ELR (cell line): ENCODE results near the gene SDK1.
A peak's percentile ranks its signal among the peaks of the same experiment; 100 is the strongest.
"Not testable (repeated sequence)": the region's sequence is repeated elsewhere in the genome, so short reads cannot be mapped to it uniquely, and the experiment has no call there.

Experiments used
- DNase-seq: peaks from one replicate; pipeline ENCODE4 v3.0.0-alpha.2; 2015; ENCODE audit warnings: low read depth

SDK1 gene

GRCh38 chr7:3960050-3960763, 659.2 kb downstream of the SDK1 start:
- DNase-seq: no peak

- no peak for DNase-seq
Measured at GRCh38 chr7:3960942-3961341, 659.9 kb downstream of the SDK1 start.

DNA sequence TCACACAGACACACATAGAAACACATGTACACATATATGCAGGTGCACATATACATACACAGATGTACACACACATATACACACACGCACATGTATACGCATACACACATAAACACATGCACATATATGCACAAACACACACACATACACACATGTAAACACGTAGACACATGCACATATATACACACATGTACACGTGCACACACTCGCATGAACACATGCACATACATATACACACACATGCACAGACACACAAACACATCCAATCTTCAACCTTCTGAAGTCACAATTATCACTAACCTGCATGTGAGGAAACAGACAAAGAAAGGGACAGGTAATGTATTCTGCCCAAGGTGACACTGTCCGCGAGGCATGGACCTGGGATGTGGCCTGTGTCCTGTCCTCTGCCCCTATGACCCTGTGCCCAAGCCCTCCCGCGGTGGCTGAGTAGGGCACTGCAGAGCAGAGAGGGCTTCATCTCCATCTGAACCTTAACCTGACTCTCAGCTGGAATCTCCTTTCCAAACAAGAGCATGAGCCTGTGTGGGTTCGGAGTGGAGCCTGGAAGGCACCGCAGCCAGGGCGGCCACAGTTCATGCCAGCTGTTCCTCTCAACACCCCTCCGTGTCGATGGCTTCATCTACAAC, 660.9 kb downstream of the SDK1 start:
- no peak for DNase-seq

DNA sequence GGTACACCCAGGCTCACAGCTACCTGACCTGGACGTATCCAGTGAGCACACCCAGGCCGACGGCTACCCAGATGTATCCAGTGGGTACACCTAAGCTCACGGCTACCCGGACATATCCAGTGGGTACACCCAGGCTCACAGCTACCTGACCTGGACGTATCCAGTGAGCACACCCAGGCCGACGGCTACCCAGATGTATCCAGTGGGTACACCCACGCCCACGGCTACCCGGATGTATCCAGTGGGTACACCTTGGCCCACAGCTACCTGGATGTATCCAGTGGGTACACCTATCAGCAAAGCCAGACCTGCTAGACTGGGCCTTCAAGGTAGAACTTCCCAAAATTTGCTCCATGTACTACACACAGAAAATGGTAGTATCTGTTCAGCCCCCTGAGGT, 662.7 kb downstream of the SDK1 start:
- not testable (repeated sequence) for DNase-seq

GRCh38 chr7:3964980-3965606, 664.0 kb downstream of the SDK1 start:
- no peak for DNase-seq

GRCh38 chr7:3965794-3966395, 664.8 kb downstream of the SDK1 start:
- DNase-seq: no peak

DNA sequence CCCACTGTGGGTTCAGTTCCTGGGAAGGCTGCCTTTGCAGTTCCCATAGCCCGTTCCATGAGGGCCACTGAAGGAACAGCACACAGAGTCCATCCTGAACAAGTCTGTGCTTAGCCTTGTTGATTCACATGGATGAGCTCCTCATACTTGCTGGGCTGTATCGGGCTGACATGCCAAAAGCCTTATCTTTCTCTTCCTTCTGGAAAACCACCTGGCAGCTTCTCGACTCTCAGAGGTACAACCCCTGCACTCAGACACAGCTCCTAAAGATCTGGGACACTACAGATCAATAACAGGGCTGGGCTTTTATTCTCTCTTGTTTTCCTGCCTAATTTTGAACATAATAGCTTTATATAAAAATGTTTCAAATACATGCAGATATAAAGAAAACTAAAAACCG, 667.2 kb downstream of the SDK1 start:
- no peak for DNase-seq

DNA sequence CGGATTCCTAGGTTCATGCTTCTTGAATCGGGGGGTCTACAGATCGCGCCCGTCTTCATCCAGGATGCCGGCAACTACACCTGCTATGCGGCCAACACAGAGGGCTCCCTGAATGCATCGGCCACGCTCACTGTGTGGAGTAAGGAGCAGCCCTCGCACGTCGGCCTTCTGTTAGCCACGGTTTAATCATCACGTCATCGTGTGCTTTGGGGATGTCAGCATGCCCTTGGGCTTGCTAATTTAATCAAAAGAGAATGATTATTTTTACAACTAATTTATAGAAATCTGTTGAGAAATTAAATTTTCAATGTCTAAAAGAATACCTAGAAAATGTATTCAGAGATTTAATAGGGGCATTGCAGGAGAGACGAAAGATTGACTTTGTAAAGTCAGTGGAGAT, 668.2 kb downstream of the SDK1 start:
- DNase-seq: no peak

DNA sequence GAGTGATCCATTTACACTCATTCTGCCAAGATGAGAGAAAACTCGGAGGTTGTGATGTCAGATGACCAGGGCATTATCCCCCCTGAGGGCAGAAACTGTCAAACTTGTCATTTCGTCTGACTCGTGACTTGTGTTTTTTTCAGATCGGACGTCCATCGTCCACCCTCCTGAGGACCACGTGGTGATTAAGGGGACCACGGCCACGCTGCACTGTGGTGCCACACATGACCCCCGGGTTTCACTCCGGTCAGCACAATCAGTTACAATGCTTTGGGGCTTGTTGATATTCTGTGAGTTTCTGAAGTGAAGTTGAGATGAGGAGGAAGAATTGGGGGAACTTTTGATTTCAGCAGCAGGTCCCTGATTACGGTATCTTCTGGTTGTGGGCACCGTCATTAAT, 670.3 kb downstream of the SDK1 start:
- no peak for DNase-seq

GRCh38 chr7:3973264-3973663, 672.2 kb downstream of the SDK1 start:
- DNase-seq: no peak

GRCh38 chr7:3974329-3974728, 673.3 kb downstream of the SDK1 start:
- no peak for DNase-seq

DNA sequence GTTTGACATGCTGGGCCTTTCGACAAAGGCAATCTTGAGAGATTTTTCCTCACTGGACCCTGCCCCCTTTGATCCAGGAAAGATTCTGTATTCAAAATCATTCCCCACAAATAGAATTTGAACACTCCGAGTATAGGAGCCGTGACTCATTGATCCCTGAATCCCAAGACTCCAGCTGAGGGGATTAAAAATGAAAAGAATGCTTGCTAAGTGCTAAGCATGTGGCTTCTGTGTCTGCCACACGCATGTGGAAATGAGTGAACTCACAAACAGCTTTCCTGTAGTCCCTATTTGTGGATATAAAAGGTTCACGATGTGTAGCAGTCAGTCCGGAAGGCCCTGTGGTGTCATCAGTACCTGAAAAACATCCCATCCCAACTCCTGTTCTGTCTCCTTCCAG, 674.3 kb downstream of the SDK1 start:
- DNase-seq: no peak

- DNase-seq: no peak
Measured at GRCh38 chr7:3977391-3977790, 676.3 kb downstream of the SDK1 start.

- DNase-seq: no peak
Measured at GRCh38 chr7:3978839-3979238, 677.8 kb downstream of the SDK1 start.

DNA sequence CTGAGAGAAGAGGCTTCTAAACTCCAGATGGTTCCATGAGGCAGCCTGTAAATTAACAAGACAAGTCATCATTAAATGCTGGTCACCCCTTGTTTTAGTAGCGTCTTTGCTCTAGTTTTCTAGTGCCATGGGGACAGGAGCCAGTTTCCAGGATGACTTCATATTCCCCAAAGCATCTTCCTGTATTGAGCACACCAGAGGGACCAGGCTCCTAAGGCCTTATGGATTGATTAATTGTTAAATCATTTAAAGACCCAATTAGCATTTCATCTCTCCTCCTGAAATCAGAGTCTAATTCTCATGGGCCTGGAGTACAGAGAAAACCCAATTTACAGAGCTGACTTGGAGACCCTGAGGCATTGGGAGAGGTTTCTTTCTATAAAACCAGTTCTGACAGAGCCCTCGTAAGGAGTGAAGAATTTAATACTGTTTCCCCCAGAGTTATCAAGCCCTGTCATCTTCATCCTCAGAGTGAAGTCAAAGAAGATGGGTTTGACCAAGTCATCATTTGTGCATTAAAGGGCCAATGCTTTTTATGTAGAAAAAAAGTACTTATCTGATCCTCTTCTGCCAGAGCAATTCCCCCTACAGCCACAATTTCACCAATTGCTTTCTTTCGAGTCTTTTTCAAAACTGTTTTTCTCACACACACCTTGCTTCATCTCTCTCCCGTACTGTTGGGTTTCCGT, 678.7 kb downstream of the SDK1 start:
- no peak for DNase-seq

- DNase-seq: peak; percentile 7
Measured at GRCh38 chr7:3980300-3980643, 679.2 kb downstream of the SDK1 start.

DNA sequence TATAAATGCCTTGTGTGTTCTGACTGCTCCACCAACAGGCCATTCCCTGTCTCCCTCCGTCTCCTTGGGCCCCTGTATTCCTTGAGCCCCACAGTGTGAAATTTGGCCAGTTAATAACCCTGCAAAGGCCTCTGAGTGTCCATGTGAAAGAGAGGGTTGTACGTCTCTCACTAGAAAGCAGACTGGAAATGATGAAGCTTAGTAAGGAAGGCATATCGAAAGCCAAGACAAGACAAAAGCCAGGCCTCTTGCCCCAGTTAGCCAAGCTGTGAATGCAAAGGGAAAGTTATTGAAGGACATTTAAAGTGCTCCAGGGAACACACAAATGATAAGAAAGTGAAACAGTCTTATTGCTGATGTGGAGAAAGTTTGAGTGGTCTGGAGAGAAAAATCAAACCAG, 680.2 kb downstream of the SDK1 start:
- DNase-seq: no peak

DNA sequence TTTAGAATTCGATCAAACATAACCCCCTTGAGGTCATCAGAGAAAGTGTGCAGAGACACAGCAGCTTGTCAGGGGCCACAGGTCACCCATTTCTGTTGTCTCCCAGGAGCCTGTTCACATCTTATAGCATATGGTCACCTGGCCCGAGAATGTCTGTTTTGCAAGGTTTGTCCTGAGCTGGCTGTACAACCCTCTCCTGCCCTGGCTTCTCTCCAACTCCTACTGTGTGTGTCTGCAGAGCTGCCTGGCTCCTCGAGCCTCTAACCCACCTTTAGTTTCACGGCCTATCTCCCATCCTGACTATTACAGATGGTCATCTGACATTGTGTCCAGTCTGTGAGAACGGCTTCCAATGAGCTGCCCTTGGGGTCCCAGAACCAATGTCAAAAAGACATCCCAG, 683.4 kb downstream of the SDK1 start:
- DNase-seq: no peak

GRCh38 chr7:3986927-3987326, 685.9 kb downstream of the SDK1 start:
- DNase-seq: no peak

DNA sequence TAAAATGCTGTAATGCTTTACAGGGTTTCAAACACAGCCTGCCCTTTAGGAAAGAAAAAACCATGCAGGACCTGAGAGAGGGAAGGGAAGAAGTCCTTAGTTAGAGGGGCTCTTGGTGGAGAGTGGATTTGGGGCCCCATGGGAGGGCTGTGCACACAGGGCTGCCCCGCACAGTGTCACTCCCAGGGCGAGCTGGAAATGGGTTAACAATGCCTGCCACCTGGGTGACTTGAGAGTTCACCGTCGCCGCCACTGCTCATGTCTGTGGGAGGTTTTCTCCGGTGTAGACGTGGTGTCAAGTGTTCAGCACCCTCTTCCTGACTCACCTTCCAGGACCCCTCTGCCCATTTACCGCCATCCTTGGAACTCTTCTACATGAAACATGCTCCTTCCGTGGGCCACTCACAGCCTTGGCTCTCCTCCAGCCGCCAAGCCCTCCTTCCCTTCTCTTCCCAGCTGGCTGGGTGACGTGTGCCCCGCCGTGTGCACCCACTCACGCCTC, 686.4 kb downstream of the SDK1 start:
- DNase-seq: no peak

GRCh38 chr7:3989723-3990122, 688.7 kb downstream of the SDK1 start:
- no peak for DNase-seq

DNA sequence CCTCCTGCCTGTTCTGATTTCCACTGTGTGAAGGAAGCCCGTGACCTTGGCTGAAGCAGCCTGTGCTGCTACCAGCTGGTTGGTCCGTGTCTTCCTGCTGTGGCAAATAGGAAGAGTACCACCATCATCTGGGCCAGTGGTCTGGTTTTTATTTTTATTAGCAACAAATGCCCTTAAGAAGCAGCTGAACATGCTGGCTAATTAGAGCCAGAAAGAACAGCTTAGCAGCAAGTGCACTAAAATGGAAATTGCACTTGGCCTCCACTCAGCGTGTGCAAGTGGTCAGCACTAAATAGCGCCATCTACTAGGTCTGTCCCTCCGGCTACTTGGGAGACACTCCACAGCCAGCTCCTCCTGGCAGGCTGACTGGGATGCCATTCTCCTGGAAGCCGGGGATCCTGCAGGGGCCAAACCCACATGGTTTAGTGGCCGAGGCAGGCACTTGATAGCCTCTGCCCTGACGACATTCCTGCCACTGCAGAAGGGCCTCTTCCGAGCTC, 690.7 kb downstream of the SDK1 start:
- DNase-seq: no peak
